OCI-LY7 (cell line): ENCODE data around the gene BPTF.

ENCODE experiments used
- EZH2phosphoT487 ChIP-seq: fragments of 200-600 bp; sonication (generic); IDR thresholded peaks from 2 replicates; pipeline ENCODE4 v1.6.1; 2018; ENCODE audit warnings: low read depth, borderline replicate concordance, mild to moderate bottlenecking, mixed run types, antibody characterized with exemption, low read length, moderate library complexity, mixed read lengths
- TF ChIP-seq, protein P1 (sequence below): fragments of 200-600 bp; sonication (generic); conservative IDR thresholded peaks from 2 replicates; pipeline ENCODE4 v1.5.1; 2014; ENCODE audit warnings: mild to moderate bottlenecking, antibody characterized with exemption, low read length, moderate library complexity, mixed read lengths

DNA sequence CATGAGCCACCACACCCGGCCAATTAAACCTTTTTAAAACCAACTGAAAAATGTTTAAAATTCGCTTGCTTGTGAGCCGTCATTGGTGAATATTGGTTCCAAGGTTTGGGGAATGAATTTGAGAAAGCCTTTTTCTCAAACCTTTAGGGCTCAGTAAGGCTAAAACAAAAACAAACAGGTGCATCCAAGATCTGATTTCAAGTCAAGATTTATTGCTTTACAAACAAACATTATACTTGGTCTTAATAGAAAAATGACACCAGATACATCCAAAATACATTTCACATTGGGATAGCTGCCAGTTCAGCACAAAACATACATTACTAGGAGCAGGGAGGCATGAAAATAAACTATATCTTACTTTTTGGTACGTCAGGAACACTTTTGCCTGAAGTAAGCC is 165.6 kb downstream of the BPTF start:
- TF ChIP-seq, protein P1, sequence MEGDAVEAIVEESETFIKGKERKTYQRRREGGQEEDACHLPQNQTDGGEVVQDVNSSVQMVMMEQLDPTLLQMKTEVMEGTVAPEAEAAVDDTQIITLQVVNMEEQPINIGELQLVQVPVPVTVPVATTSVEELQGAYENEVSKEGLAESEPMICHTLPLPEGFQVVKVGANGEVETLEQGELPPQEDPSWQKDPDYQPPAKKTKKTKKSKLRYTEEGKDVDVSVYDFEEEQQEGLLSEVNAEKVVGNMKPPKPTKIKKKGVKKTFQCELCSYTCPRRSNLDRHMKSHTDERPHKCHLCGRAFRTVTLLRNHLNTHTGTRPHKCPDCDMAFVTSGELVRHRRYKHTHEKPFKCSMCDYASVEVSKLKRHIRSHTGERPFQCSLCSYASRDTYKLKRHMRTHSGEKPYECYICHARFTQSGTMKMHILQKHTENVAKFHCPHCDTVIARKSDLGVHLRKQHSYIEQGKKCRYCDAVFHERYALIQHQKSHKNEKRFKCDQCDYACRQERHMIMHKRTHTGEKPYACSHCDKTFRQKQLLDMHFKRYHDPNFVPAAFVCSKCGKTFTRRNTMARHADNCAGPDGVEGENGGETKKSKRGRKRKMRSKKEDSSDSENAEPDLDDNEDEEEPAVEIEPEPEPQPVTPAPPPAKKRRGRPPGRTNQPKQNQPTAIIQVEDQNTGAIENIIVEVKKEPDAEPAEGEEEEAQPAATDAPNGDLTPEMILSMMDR = no peak
- no peak for TF ChIP-seq EZH2phosphoT487
